Gastrocnemius medialis (tissue), 4 donors: Measurements from ENCODE around the gene PTPN4. TPM values are rescaled to one million over a fixed set of nuclear protein-coding genes. Genes with fewer than 3 reads are reported as not detected.

Experiments
- ATAC-seq, 2 donors: fragments of 150-250 bp; one replicate each; pipeline ENCODE4 v1.9.1; 2016
- DNase-seq, 2 donors: peaks; one replicate each; pipeline ENCODE4 v3.0.0-alpha.2; 2019
- H3K27ac ChIP-seq, 4 donors: fragments of 200-600 bp; sonication (generic); 1 replicate in 1 of 4; 2 replicates in 3 of 4; pipeline ENCODE4 v1.5.1; 2016 to 2018; ENCODE audit warnings: mild to moderate bottlenecking in 2 of 4, moderate library complexity in 1 of 4
- H3K27me3 ChIP-seq, 3 donors: fragments of 200-600 bp; sonication (generic) in 2 of 3; 1 replicate in 1 of 3; 2 replicates in 2 of 3; pipeline versions ENCODE4 v1.5.1 to v1.6.0; 2016 to 2019; ENCODE audit warnings: mild to moderate bottlenecking in 1 of 3, moderate library complexity in 1 of 3
- H3K36me3 ChIP-seq, 2 donors: fragments of 200-600 bp; sonication (generic) in 1 of 2; one replicate each; pipeline ENCODE4 v1.5.1; 2017 to 2018
- H3K4me1 ChIP-seq, 2 donors: fragments of 200-600 bp; sonication (generic) in 1 of 2; one replicate each; pipeline ENCODE4 v1.5.1; 2016 to 2017; ENCODE audit warnings: mild to moderate bottlenecking in 2 of 2
- H3K4me3 ChIP-seq, 4 donors: fragments of 200-600 bp; sonication (generic) in 3 of 4; 1 replicate in 1 of 4; 2 replicates in 3 of 4; pipeline ENCODE4 v1.5.1; 2016 to 2019; ENCODE audit warnings: mild to moderate bottlenecking in 2 of 4
- H3K9me3 ChIP-seq, 3 donors: fragments of 200-600 bp; sonication (generic) in 2 of 3; 1 replicate in 1 of 3; 2 replicates in 2 of 3; pipeline ENCODE4 v1.5.1; 2016 to 2019
- POLR2A ChIP-seq, 2 donors: fragments of 450-650 bp; IDR thresholded peaks; one replicate each; pipeline ENCODE4 v1.6.1; 2017; ENCODE audit warnings: antibody characterized with exemption in 2 of 2, mild to moderate bottlenecking in 2 of 2, moderate library complexity in 2 of 2
- in situ Hi-C, 4 donors: fragments of 200-750 bp; cut with MboI; loops; one replicate each; pipeline versions ENCODE4 v1.15.0 to v1.8.0; 2017; ENCODE audit warnings: low sequenced_read_pairs in 4 of 4
- intact Hi-C: fragments of 100-400 bp; cut with DNase I; formaldehyde crosslinking; loops from one replicate; pipeline ENCODE4 v1.15.1; 2023; ENCODE audit warnings: low total_unique reads
- total RNA-seq, 4 donors: library from RNA; depleted of rRNA; stranded (reverse); fragments of >200 nt; gene quantifications; one replicate each; pipeline versions ENCODE4 v1.1.0 to v1.2.3, GENCODE V29; 2016
- TF ChIP-seq, protein P1 (sequence below), 5 experiments: fragments of 450-650 bp in 3 of 5; fragments of 200-600 bp in 2 of 5; sonication (generic) in 2 of 5; IDR thresholded peaks in 4 of 5; conservative IDR thresholded peaks in 1 of 5; 1 replicate in 4 of 5; 2 replicates in 1 of 5; pipeline ENCODE4 v1.5.1; 2016 to 2019; ENCODE audit warnings: antibody characterized with exemption in 5 of 5, mild to moderate bottlenecking in 3 of 5, moderate library complexity in 3 of 5

PTPN4 gene
- total RNA-seq, 4 donors from 2014 or later = 12.7 to 37.8 (median 33.5) TPM

DNA sequence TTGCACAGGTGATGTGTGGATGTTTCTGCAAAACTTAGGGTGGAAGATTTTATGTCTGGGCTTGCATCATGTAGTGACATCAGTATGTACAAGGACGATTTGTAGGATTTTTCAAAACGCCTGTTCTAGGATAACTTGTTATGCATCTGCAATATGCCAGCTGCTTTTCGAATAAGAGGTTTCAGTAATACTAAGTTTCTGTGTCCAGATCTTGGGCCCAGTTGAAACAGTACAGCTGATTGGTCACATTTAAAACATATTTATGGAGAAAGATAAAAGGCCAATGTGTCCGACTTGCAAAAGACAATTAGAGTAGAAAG lies 1.2 kb downstream of the PTPN4 start:
- ATAC-seq = no peak
- Histone ChIP-seq H3K9me3 (no peaks in the 10 kb centered on the region), H3K4me3 (peak overlapping the region; percentile 61 to 89 (median 84)), H3K4me1 (peaks cover 58 to 59% of the 10 kb centered on the region in 2 donors), H3K36me3 (no peaks in the 10 kb centered on the region), H3K27me3 (no peaks in the 10 kb centered on the region), H3K27ac (peak overlapping the region; percentile 91 to 96 (median 95))
- intact Hi-C loops = loop anchor here (10.0 kb wide), 1 partner anchor 396 kb away; the partner anchor contains the start of genes C2orf76 and DBI
- TF ChIP-seq, protein P1, sequence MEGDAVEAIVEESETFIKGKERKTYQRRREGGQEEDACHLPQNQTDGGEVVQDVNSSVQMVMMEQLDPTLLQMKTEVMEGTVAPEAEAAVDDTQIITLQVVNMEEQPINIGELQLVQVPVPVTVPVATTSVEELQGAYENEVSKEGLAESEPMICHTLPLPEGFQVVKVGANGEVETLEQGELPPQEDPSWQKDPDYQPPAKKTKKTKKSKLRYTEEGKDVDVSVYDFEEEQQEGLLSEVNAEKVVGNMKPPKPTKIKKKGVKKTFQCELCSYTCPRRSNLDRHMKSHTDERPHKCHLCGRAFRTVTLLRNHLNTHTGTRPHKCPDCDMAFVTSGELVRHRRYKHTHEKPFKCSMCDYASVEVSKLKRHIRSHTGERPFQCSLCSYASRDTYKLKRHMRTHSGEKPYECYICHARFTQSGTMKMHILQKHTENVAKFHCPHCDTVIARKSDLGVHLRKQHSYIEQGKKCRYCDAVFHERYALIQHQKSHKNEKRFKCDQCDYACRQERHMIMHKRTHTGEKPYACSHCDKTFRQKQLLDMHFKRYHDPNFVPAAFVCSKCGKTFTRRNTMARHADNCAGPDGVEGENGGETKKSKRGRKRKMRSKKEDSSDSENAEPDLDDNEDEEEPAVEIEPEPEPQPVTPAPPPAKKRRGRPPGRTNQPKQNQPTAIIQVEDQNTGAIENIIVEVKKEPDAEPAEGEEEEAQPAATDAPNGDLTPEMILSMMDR (IDR thresholded peaks at IDR 0.05 in 4 of 5, conservative IDR thresholded peaks at IDR 0.05 in 1 of 5) = no peak
- no peak for DNase-seq
- in situ Hi-C loops = loop anchor here in 2 of 4 donors (25.0 kb wide), 2 partner anchors 251 to 401 kb away; partner anchors contain the start of gene EPB41L5 (in 1 of the 2)

DNA sequence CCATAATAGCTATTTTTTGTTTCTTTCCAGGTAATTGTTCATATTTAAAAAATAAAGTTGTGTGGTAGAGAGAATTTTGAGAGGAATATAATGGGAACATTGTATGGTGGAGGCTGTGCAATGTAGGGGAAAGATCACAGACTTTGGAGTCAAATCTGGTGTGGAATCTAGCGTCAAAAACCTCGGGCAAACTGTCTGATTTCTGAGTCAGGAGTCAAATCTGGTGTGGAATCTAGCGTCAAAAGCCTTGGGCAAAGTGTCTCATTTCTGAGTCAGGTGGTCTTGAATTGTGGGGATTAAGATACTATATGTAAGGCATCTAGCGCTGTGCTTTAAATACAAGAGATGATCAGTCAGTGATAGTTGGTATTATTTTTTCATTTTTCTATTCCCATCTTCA lies 5.1 kb downstream of the PTPN4 start:
- intact Hi-C loops (loop anchor here (10.0 kb wide), 1 partner anchor 400 kb away; the partner anchor contains the start of genes C2orf76 and DBI), in situ Hi-C loops (loop anchor here in 2 of 4 donors (25.0 kb wide), 2 partner anchors 247 to 397 kb away; partner anchors contain the start of gene EPB41L5 (in 1 of the 2))
- Histone ChIP-seq H3K9me3 (no peaks in the 10 kb centered on the region), H3K4me1 (peaks cover 63 to 70% of the 10 kb centered on the region in 2 donors), H3K27me3 (no peaks in the 10 kb centered on the region), H3K27ac (peak overlapping the region in 2 of 4 donors; percentile 5 to 67), H3K36me3 (no peaks in the 10 kb centered on the region), H3K4me3 (no peak overlapping the region)
- DNase-seq (no peak), ATAC-seq (no peak)
- TF ChIP-seq, protein P1 (IDR thresholded peaks at IDR 0.05 in 4 of 5, conservative IDR thresholded peaks at IDR 0.05 in 1 of 5) = no peak
- no peak for TF ChIP-seq POLR2A (IDR thresholded peaks at IDR 0.05)

DNA sequence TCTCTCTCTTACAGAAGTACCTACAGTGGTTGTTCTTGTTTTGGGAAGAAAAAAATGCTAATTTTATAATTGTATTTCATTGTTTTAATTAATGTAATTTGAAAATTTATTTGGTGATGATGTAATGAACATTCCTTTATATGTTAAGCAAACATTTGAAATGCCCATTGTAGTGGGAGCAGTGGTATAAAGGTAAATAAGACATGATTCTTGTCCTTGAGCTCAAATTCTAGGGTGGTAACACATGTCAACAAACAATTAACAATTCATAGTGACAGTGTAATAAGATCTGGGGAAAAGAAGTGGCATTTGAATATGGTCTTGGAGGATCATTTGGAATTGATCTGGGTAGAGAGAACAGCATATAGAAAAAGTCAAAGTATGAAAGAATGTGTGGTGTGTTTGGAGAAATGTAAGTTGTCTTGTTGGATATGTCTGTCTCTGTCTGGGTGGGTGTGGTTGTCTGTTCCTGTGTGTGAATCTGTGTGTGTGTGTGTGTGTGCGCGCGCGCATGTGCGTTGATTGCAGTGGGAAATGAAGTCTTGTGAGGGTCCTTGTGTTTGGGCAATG lies 5.8 kb downstream of the PTPN4 start:
- no peaks in the 10 kb centered on the region for H3K36me3 ChIP-seq
- no peaks in the 10 kb centered on the region for H3K27me3 ChIP-seq
- DNase-seq = no peak
- intact Hi-C loops (loop anchor here (10.0 kb wide), 1 partner anchor 401 kb away; the partner anchor contains the start of genes C2orf76 and DBI), in situ Hi-C loops (loop anchor here in 2 of 4 donors (25.0 kb wide), 2 partner anchors 247 to 397 kb away; partner anchors contain the start of gene EPB41L5 (in 1 of the 2))
- no peaks in the 10 kb centered on the region for H3K9me3 ChIP-seq
- H3K4me3 ChIP-seq = no peak overlapping the region
- H3K27ac ChIP-seq = peak overlapping the region in 1 of 4 donors; percentile 67
- TF ChIP-seq, protein P1 (IDR thresholded peaks at IDR 0.05 in 4 of 5, conservative IDR thresholded peaks at IDR 0.05 in 1 of 5) = no peak
- TF ChIP-seq POLR2A (IDR thresholded peaks at IDR 0.05) = no peak
- H3K4me1 ChIP-seq = peaks cover 61 to 71% of the 10 kb centered on the region in 2 donors
- ATAC-seq = no peak

DNA sequence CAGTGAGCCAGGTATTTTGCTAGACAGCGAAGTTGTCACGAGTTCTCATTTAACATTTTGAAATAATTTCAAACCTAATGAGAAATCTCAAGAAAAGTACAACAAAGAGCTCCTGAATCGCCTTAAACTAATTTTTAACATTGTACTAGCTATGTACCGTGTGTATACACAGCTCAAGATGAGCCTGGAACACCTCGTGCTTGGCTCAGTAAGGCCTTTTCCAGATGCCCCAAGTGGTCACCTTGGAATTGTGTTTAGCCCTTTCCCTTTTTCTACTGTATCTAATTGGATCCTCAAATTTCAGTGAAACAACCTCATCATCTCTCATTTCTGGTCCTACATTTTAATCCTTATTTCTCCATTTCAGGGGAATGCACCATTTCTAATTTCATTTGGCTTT lies 7.2 kb downstream of the PTPN4 start:
- no peaks in the 10 kb centered on the region for H3K27me3 ChIP-seq
- H3K36me3 ChIP-seq = no peaks in the 10 kb centered on the region
- no peak for TF ChIP-seq POLR2A (IDR thresholded peaks at IDR 0.05)
- TF ChIP-seq, protein P1 (IDR thresholded peaks at IDR 0.05 in 4 of 5, conservative IDR thresholded peaks at IDR 0.05 in 1 of 5) = peak in 1 of 5 experiments; percentile 23
- no peak overlapping the region for H3K4me3 ChIP-seq
- in situ Hi-C loops (loop anchor here in 2 of 4 donors (25.0 kb wide), 2 partner anchors 245 to 395 kb away; partner anchors contain the start of gene EPB41L5 (in 1 of the 2)), intact Hi-C loops (loop anchor here (10.0 kb wide), 1 partner anchor 402 kb away; the partner anchor contains the start of genes C2orf76 and DBI)
- H3K4me1 ChIP-seq = peaks cover 57 to 68% of the 10 kb centered on the region in 2 donors
- peak overlapping the region in 3 of 4 donors; percentile 7 to 67 (median 14) for H3K27ac ChIP-seq
- peak; percentile 83 for ATAC-seq
- DNase-seq = peak in 1 of 2 donors; percentile 18
- no peaks in the 10 kb centered on the region for H3K9me3 ChIP-seq
